T-helper 2 cell treated with Interferon-gamma antibody and Interleukin-4, amounts not matched to agents 5 μg/mL and 100 μg/mL, for 36 hours (primary cell): ENCODE results near the gene LMO7.

ENCODE experiments used
- DNase-seq: peaks from one replicate; pipeline ENCODE4 v3.0.0; 2021; ENCODE audit warnings: low spot score
- H3K27ac Mint-ChIP-seq: one replicate; pipeline ENCODE4 v1.8.0; 2021; ENCODE audit warnings: mild to moderate bottlenecking, mixed read lengths
- H3K27me3 Mint-ChIP-seq: one replicate; pipeline ENCODE4 v1.8.0; 2021; ENCODE audit warnings: low read depth, mixed read lengths
- H3K36me3 Mint-ChIP-seq: one replicate; pipeline ENCODE4 v1.8.0; 2021; ENCODE audit warnings: low read depth, mixed read lengths
- H3K4me1 Mint-ChIP-seq: one replicate; pipeline ENCODE4 v1.8.0; 2021; ENCODE audit warnings: low read depth, mixed read lengths
- H3K4me3 Mint-ChIP-seq: one replicate; pipeline ENCODE4 v1.8.0; 2022; ENCODE audit warnings: mild to moderate bottlenecking, moderate library complexity, mixed read lengths
- H3K9me3 Mint-ChIP-seq: one replicate; pipeline ENCODE4 v1.8.0; 2021; ENCODE audit warnings: mixed read lengths

Gene LMO7

DNA sequence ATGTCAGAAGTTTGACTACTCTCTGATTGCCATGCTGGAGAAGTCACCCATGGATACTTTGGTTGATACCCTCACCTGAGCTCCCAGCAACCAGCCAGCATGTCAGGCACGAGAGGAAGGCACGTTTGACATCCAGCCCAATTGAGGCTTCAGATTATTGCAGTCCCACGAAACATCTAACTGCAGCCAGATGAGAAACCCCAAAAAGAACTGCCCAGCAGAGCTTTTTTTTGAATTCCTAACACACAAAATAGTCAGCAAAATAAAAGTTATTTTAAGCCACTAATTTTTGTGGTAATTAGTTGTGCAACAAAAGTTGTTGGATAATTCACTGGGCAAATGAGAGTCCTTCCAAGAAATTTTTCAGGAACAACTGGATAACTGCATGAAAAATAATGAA, 259.0 kb downstream of the LMO7 start:
- no peak for DNase-seq
- peaks cover 10% of the 10 kb centered on the region for H3K27me3 Mint-ChIP-seq
- H3K27ac Mint-ChIP-seq, result no peak overlapping the region
- no peaks in the 10 kb centered on the region for H3K4me1 Mint-ChIP-seq
- no peaks in the 10 kb centered on the region for H3K36me3 Mint-ChIP-seq
- H3K4me3 Mint-ChIP-seq, result no peak overlapping the region
- no peaks in the 10 kb centered on the region for H3K9me3 Mint-ChIP-seq

DNA sequence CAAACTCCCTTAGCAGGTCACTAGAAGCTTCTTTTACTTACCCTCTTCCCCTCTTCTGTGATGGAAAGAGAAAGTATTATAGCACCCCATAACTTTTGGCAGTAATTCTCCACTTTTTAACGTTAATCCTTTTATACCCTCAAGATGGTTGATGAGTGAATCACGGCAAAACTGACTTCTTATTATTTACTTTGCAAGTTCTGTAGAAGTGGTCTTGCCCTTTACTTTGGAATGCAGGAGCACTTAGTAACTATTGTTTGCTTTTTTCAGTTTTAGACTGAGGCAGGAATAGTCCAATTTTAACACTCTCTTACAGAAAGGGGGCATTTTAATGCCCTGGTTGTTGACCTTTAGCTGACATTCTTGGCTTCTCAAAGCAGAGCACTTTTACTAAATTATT, 260.1 kb downstream of the LMO7 start:
- H3K4me1 Mint-ChIP-seq, result no peaks in the 10 kb centered on the region
- no peaks in the 10 kb centered on the region for H3K9me3 Mint-ChIP-seq
- H3K4me3 Mint-ChIP-seq, result no peak overlapping the region
- H3K27ac Mint-ChIP-seq, result no peak overlapping the region
- DNase-seq, result no peak
- peaks cover 7% of the 10 kb centered on the region for H3K27me3 Mint-ChIP-seq
- H3K36me3 Mint-ChIP-seq, result no peaks in the 10 kb centered on the region

DNA sequence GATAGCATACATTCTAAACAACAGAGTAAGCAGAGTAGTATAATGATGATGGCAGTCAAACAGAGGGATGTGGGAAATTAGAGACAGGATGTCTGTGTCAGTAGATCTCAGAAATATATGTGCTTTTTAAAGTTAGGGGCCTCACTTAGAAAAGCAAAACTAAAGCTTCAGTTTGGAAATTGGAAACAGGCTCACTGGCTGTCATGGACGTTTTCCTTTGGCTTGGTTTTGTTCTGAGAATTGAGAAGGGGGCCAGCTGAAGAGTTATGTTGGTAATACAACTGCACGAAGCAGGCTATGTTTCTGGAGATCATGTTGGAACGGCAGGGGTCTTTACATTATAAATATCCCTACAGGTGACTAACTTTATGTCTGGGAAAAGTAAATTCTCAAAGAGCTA, 261.3 kb downstream of the LMO7 start:
- Mint-ChIP-seq H3K4me1 (no peaks in the 10 kb centered on the region), H3K9me3 (no peaks in the 10 kb centered on the region), H3K27ac (no peak overlapping the region), H3K36me3 (no peaks in the 10 kb centered on the region), H3K4me3 (no peak overlapping the region), H3K27me3 (peaks cover 7% of the 10 kb centered on the region)
- DNase-seq, result no peak

DNA sequence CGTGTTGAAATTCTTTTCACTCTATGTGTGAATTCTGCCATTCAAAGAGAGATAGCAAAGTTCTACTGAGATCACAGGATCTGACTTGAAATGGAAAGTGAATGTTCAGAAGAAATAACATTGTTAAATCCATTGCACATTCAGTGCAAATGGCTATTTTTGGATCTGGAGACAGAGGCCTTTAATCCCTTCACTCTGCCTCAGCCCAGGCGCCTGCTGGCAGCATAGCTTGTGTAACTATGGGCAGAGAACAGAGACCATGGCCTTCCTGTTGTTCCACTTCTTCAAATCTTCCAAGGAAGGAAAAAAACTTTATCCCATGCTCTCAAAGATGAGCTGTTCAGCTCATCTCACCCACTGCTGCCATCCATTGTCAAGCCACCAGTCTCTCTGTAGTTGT, 265.4 kb downstream of the LMO7 start:
- Mint-ChIP-seq H3K4me3 (no peak overlapping the region), H3K4me1 (no peaks in the 10 kb centered on the region), H3K27me3 (peaks cover 6% of the 10 kb centered on the region), H3K9me3 (no peaks in the 10 kb centered on the region), H3K27ac (no peak overlapping the region), H3K36me3 (no peaks in the 10 kb centered on the region)
- DNase-seq, result no peak

DNA sequence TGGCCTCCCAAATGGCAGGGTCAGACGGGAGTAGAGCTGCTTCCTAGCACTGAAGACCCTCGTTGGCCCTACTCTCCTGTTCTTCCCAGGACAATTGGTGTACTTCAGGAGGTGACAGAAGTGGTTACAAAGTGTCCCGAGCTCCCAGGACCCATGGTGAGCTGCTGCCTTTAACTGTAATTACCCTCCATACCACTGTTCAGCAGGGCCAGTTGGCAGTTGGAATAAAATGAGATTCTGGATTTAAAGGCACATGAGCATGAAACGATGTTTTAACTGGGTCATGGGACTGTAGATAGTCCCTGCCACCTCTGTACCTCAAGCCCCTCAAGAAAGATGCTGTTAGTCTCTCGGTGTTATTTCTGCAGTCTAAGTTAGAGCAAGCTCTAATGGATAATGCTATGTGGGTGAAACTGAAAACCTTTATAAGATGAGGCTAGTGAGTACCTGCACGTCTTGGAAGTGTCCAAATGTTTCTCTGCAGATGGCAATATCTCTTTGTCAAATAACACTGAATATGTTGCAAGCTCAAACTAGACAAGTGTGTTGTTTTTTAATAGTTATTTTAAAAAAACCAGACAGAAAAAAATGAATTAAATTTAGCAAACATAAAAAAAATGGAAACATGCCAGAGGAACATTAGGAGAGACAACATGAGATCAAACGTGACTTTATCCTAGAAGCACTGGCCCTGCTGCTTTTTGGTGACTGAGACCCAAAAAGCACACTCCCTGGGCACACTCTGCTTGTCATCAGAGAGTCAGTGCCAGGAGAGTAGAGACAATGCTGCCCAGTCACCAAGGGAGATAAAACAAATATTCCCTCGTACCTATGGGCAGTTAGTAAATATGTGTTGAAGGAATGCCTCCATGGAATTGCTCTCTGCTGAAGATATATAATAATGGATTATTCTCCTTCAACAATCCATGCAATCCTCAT, 266.3 kb downstream of the LMO7 start:
- H3K4me1 Mint-ChIP-seq, result no peaks in the 10 kb centered on the region
- no peak overlapping the region for H3K27ac Mint-ChIP-seq
- H3K27me3 Mint-ChIP-seq, result peaks cover 4% of the 10 kb centered on the region
- H3K36me3 Mint-ChIP-seq, result no peaks in the 10 kb centered on the region
- DNase-seq, result no peak
- H3K4me3 Mint-ChIP-seq, result no peak overlapping the region
- H3K9me3 Mint-ChIP-seq, result no peaks in the 10 kb centered on the region

DNA sequence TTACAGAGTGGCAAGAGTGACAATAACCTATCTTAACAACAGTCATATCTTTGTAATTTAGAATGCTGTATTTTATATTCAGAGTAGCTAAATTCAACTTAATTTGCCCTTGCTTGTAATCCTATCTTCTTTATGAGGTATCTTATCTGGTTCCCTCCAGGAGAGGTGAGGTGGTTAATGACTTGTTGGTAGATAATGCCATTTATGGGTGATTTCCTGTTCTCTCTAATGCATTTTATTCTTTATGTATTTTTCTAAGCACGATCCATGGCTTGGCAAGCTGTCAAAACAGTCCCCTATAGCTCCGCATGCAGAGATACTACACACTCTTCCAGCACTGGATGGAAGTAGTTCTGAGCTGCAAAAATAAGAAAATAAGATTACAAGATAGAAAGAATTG, 267.9 kb downstream of the LMO7 start:
- Mint-ChIP-seq H3K36me3 (no peaks in the 10 kb centered on the region), H3K4me1 (no peaks in the 10 kb centered on the region), H3K27ac (no peak overlapping the region), H3K27me3 (peaks cover 4% of the 10 kb centered on the region), H3K4me3 (no peak overlapping the region), H3K9me3 (no peaks in the 10 kb centered on the region)
- no peak for DNase-seq

DNA sequence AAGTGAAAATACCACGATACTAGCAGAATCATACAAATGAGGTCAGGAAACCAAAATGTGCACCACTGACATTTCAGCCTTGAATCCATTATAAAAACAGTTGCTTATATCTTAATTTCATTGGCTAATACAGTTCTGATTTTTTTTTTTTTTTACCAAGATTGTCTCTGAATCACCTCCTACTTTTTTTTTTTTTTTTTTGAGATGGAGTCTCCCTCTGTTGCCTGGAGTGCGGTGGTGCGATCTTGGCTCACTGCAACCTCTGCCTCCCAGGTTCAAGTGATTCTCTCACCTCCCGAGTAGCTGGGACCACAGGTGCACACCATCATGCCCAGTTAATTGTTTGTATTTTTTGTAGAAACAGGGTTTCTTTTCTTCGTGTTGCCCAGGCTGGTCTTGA, 270.2 kb downstream of the LMO7 start:
- Mint-ChIP-seq H3K9me3 (no peaks in the 10 kb centered on the region), H3K27me3 (peaks cover 2% of the 10 kb centered on the region), H3K36me3 (no peaks in the 10 kb centered on the region), H3K4me3 (no peak overlapping the region), H3K4me1 (no peaks in the 10 kb centered on the region), H3K27ac (no peak overlapping the region)
- DNase-seq, result no peak

DNA sequence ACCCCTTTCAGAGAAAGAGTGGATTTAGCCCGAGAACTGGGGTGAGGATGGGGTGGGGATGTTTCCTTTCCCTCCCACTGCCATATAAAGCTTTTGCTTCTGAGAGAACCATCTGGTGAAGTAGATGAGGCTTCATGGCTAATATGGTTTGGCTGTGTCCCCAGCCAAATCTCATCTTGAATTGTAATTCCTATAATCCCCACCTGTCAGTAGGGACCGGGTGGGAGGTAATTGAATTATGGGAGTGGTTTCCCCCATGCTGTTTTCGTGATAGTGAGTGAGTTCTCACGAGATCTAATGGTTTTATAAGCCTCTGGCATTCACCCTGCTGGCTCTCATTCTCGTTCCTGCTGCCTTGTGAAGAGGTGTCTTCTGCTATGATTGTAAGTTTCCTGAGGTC, 270.9 kb downstream of the LMO7 start:
- no peaks in the 10 kb centered on the region for H3K9me3 Mint-ChIP-seq
- no peak overlapping the region for H3K27ac Mint-ChIP-seq
- no peak overlapping the region for H3K4me3 Mint-ChIP-seq
- no peaks in the 10 kb centered on the region for H3K36me3 Mint-ChIP-seq
- no peak for DNase-seq
- H3K4me1 Mint-ChIP-seq, result no peaks in the 10 kb centered on the region
- H3K27me3 Mint-ChIP-seq, result peaks cover 2% of the 10 kb centered on the region

DNA sequence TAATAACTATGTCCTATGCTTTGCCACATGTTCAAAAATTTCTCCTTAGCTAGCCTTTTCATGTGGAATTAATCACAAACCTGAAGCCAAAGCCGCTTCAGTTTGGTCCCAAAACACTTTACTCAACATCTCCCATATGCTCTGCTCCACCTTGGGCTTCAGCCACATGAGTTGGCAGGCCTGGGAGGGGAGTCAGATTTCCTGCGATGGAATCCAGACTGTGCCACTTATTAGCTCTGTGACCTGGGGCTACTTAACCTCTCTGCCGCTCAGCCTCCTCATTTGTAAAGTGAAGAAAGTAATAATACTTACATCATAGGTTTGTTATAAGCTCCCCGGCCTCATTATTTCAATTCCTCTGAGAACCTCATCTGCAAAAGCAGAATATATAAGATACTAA, 272.0 kb downstream of the LMO7 start:
- peaks cover 2% of the 10 kb centered on the region for H3K27me3 Mint-ChIP-seq
- H3K4me1 Mint-ChIP-seq, result no peaks in the 10 kb centered on the region
- H3K4me3 Mint-ChIP-seq, result no peak overlapping the region
- H3K36me3 Mint-ChIP-seq, result no peaks in the 10 kb centered on the region
- DNase-seq, result no peak
- H3K9me3 Mint-ChIP-seq, result no peaks in the 10 kb centered on the region
- no peak overlapping the region for H3K27ac Mint-ChIP-seq
